H9 (cell line): Measurements from ENCODE around the gene BCAT1. TPM values are rescaled to one million over a fixed set of nuclear protein-coding genes. Genes with fewer than 3 reads are reported as not detected.
A peak's percentile ranks its signal among the peaks of the same experiment; 100 is the strongest.

ENCODE experiments used
- DNase-seq: peaks from one replicate; pipeline ENCODE4 v3.0.0-alpha.2; 2017
- H2AFZ ChIP-seq: one replicate; pipeline ENCODE4 v1.6.1; 2013; ENCODE audit warnings: mild to moderate bottlenecking, low read length, control low read depth, moderate library complexity
- H2AK5ac ChIP-seq: 2 replicates; pipeline ENCODE4 v1.6.1; 2013; ENCODE audit warnings: low read length, control low read depth, mixed read lengths; ENCODE audit not compliant: insufficient read length
- H2BK120ac ChIP-seq: one replicate; pipeline ENCODE4 v1.6.1; 2013; ENCODE audit warnings: low read depth, mild to moderate bottlenecking, low read length, control low read depth, inconsistent platforms; ENCODE audit not compliant: poor library complexity, severe bottlenecking
- H2BK12ac ChIP-seq: 2 replicates; pipeline ENCODE4 v1.6.1; 2013; ENCODE audit warnings: low read length, control low read depth, mixed read lengths, low read depth; ENCODE audit not compliant: insufficient read length
- H2BK15ac ChIP-seq: 2 replicates; pipeline ENCODE4 v1.6.1; 2013; ENCODE audit warnings: low read depth, low read length, control low read depth
- H2BK20ac ChIP-seq: one replicate; pipeline ENCODE4 v1.6.1; 2013; ENCODE audit warnings: low read depth, mild to moderate bottlenecking, low read length, control low read depth, inconsistent platforms; ENCODE audit not compliant: poor library complexity, severe bottlenecking
- H2BK5ac ChIP-seq: 2 replicates; pipeline ENCODE4 v1.6.1; 2013; ENCODE audit warnings: low read length, control low read depth, mixed read lengths; ENCODE audit not compliant: insufficient read length
- H3K14ac ChIP-seq: 2 replicates; pipeline ENCODE4 v1.6.1; 2013; ENCODE audit warnings: low read length, control low read depth; ENCODE audit not compliant: insufficient read depth
- H3K18ac ChIP-seq: 2 replicates; pipeline ENCODE4 v1.6.1; 2013; ENCODE audit warnings: low read depth, mild to moderate bottlenecking, mixed read lengths, low read length, control low read depth; ENCODE audit not compliant: insufficient read length
- H3K23ac ChIP-seq: 2 replicates; pipeline ENCODE4 v1.6.1; 2013; ENCODE audit warnings: low read length, control low read depth, mixed read lengths, low read depth; ENCODE audit not compliant: insufficient read length
- H3K23me2 ChIP-seq: 2 replicates; pipeline ENCODE4 v1.6.1; 2013; ENCODE audit warnings: low read depth, mild to moderate bottlenecking, mixed read lengths, low read length, control low read depth; ENCODE audit not compliant: insufficient read length, poor library complexity, severe bottlenecking
- H3K27ac ChIP-seq: 2 replicates; pipeline ENCODE4 v1.5.1; 2013; ENCODE audit warnings: low read length, control low read depth, mixed read lengths, low read depth; ENCODE audit not compliant: insufficient read length
- H3K27me3 ChIP-seq: 2 replicates; pipeline ENCODE4 v1.6.1; 2013; ENCODE audit warnings: low read length, control low read depth, inconsistent platforms; ENCODE audit not compliant: insufficient read depth
- H3K4ac ChIP-seq: 2 replicates; pipeline ENCODE4 v1.6.1; 2013; ENCODE audit warnings: low read depth, mild to moderate bottlenecking, control low read depth, inconsistent platforms, low read length, moderate library complexity
- H3K4me1 ChIP-seq: 2 replicates; pipeline ENCODE4 v1.6.1; 2013; ENCODE audit warnings: low read length, control low read depth, inconsistent platforms; ENCODE audit not compliant: insufficient read depth
- H3K4me2 ChIP-seq: 2 replicates; pipeline ENCODE4 v1.6.1; 2013; ENCODE audit warnings: low read length, control low read depth, mixed read lengths; ENCODE audit not compliant: insufficient read length, insufficient read depth
- H3K56ac ChIP-seq: 2 replicates; pipeline ENCODE4 v1.6.1; 2013; ENCODE audit warnings: low read depth, mild to moderate bottlenecking, mixed read lengths, low read length, control low read depth; ENCODE audit not compliant: insufficient read length
- H3K79me1 ChIP-seq: 2 replicates; pipeline ENCODE4 v1.6.1; 2013; ENCODE audit warnings: low read depth, mild to moderate bottlenecking, moderate library complexity, low read length, control low read depth, inconsistent platforms; ENCODE audit not compliant: insufficient read depth, poor library complexity, severe bottlenecking
- H3K79me2 ChIP-seq: 2 replicates; pipeline ENCODE4 v1.6.1; 2013; ENCODE audit warnings: low read length, control low read depth, inconsistent platforms; ENCODE audit not compliant: insufficient read depth
- H3K9ac ChIP-seq: 2 replicates; pipeline ENCODE4 v1.6.1; 2013; ENCODE audit warnings: low read length, control low read depth, mixed read lengths; ENCODE audit not compliant: insufficient read length; ENCODE audit errors: extremely low read depth
- H3K9me3 ChIP-seq: one replicate; pipeline ENCODE4 v1.6.1; 2013; ENCODE audit warnings: low read depth, low read length, inconsistent platforms; ENCODE audit not compliant: control insufficient read depth
- H3T11ph ChIP-seq: one replicate; pipeline ENCODE4 v1.6.1; 2013; ENCODE audit warnings: mild to moderate bottlenecking, low read length, control low read depth, inconsistent platforms
- H4K20me1 ChIP-seq: one replicate; pipeline ENCODE4 v1.6.1; 2013; ENCODE audit not compliant: control insufficient read depth, insufficient read length, insufficient read depth
- H4K5ac ChIP-seq: 2 replicates; pipeline ENCODE4 v1.6.1; 2013; ENCODE audit warnings: low read depth, mild to moderate bottlenecking, mixed read lengths, low read length, control low read depth; ENCODE audit not compliant: insufficient read length
- H4K8ac ChIP-seq: replicated peaks from 2 replicates; pipeline ENCODE4 v1.6.1; 2013; ENCODE audit warnings: low read length, control low read depth, mixed read lengths, low read depth; ENCODE audit not compliant: insufficient read length
- H4K91ac ChIP-seq: 2 replicates; pipeline ENCODE4 v1.6.1; 2013; ENCODE audit warnings: low read depth, mild to moderate bottlenecking, moderate library complexity, mixed read lengths, low read length, control low read depth; ENCODE audit not compliant: insufficient read length
- H3K27ac Mint-ChIP-seq, 3 experiments: 2 replicates in 2 of 3; 3 replicates in 1 of 3; pipeline ENCODE4 v1.8.0; 2020 to 2021; ENCODE audit warnings: mixed read lengths in 3 of 3, mild to moderate bottlenecking in 1 of 3, moderate library complexity in 1 of 3
- H3K27me3 Mint-ChIP-seq: 2 replicates; pipeline ENCODE4 v1.8.0; 2021; ENCODE audit warnings: low read depth, mild to moderate bottlenecking, moderate library complexity, mixed read lengths
- H3K36me3 Mint-ChIP-seq, 3 experiments: 2 replicates in 2 of 3; 3 replicates in 1 of 3; pipeline ENCODE4 v1.8.0; 2020 to 2021; ENCODE audit warnings: low read depth in 3 of 3, mixed read lengths in 3 of 3; ENCODE audit not compliant: insufficient read depth in 1 of 3
- H3K4me1 Mint-ChIP-seq, 2 experiments: 2 replicates each; pipeline ENCODE4 v1.8.0; 2020; ENCODE audit warnings: mixed read lengths in 2 of 2
- H3K4me3 Mint-ChIP-seq, 2 experiments: 2 replicates in 1 of 2; 3 replicates in 1 of 2; pipeline ENCODE4 v1.8.0; 2020 to 2021; ENCODE audit warnings: mild to moderate bottlenecking in 2 of 2, mixed read lengths in 2 of 2, moderate library complexity in 1 of 2
- H3K9me3 Mint-ChIP-seq, 2 experiments: 2 replicates in 1 of 2; 3 replicates in 1 of 2; pipeline ENCODE4 v1.8.0; 2020; ENCODE audit warnings: mild to moderate bottlenecking in 2 of 2, mixed read lengths in 2 of 2, moderate library complexity in 1 of 2
- WGBS: extraction: QIAGEN DNeasy Blood & Tissue Kit; methylation state at CpG from one replicate; pipeline ENCODE4 v1.1.7; 2013; ENCODE audit warnings: missing lambda C conversion rate, low lambda C conversion rate, mixed read lengths; ENCODE audit not compliant: insufficient read length; ENCODE audit errors: extremely low coverage; 5-methylcytosine and 5-hydroxymethylcytosine counted together
- total RNA-seq: library from RNA; stranded (reverse); gene quantifications from 2 replicates; pipeline ENCODE4 v1.2.1, GENCODE V29; 2021
- TF ChIP-seq, protein P1 (sequence below): fragments of 200-600 bp; sonication (generic); conservative IDR thresholded peaks from 3 replicates; pipeline ENCODE4 v1.8.0; 2021; ENCODE audit warnings: antibody characterized with exemption, mild to moderate bottlenecking

BCAT1 gene
- total RNA-seq, 1 experiment from 2014 or later: 244 TPM

DNA sequence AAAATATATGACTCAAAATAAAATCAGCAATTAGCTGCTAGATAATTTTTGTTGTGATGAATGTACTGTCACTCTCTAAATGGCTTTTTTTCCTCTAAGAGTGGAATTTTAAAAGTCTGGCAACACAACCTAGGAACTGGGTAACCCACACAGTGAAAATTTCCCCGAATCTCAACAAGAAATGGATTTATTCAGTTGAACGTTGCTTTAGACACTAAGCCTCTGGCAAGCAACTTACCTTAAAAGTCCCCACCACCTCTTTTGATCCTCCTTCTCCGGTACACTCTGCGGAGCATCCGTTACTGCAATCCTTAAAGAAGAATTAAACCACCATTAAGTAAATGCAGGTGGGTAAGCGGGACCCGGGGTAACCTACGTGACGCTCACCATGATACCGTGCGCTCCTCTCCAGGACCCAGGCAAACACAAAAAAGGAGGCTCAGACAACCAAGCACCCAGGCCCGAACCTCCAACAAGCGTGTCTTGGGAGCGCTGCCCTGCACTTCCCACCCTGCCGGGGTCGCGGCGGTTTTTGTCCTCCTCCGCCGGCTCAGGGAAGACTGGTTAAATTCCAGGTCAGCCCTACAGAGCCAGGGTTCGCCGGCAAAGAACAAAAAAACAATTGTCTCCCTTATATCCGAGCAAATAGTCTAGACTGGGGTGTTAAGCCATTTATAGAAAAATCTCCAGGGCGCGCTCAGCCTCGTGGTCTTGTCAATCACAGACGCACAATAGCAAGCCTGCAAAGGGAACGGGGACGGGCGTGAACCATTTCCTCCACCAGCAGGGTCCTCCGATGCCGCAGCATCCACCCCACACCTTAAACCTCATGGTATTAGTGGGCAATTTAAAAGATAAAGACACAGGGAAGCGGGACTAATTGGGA is 47.1 kb downstream of the BCAT1 start:
- H2BK5ac ChIP-seq: no peak overlapping the region
- no peak overlapping the region for H2BK20ac ChIP-seq
- H3K14ac ChIP-seq: peak overlapping the region; percentile 7; the same call in 1 of the 2 replicates
- WGBS: no CpG with 5 or more reads among the region's 33 CpGs
- peak; percentile 69 for DNase-seq
- H4K8ac ChIP-seq: no peak overlapping the region
- no peak overlapping the region for H3K27ac ChIP-seq
- no peak overlapping the region for H2BK15ac ChIP-seq
- H2BK12ac ChIP-seq: no peak overlapping the region
- Mint-ChIP-seq H3K4me3 (peak overlapping the region; percentile 80 to 95), H3K27me3 (no peaks in the 10 kb centered on the region; the same call in 1 of the 2 replicates), H3K27ac (peak overlapping the region; percentile 62 to 97 (median 86); a peak in 6 of 7 replicates), H3K36me3 (peaks cover 14 to 24% (median 20%) of the 10 kb centered on the region in 3 experiments; a peak in 6 of 7 replicates), H3K9me3 (no peaks in the 10 kb centered on the region), H3K4me1 (peaks cover 23 to 27% of the 10 kb centered on the region in 2 experiments)
- no peak overlapping the region for H2AK5ac ChIP-seq
- peaks cover 2% of the 10 kb centered on the region; the same call in 1 of the 2 replicates for H3K4me1 ChIP-seq
- TF ChIP-seq, protein P1, sequence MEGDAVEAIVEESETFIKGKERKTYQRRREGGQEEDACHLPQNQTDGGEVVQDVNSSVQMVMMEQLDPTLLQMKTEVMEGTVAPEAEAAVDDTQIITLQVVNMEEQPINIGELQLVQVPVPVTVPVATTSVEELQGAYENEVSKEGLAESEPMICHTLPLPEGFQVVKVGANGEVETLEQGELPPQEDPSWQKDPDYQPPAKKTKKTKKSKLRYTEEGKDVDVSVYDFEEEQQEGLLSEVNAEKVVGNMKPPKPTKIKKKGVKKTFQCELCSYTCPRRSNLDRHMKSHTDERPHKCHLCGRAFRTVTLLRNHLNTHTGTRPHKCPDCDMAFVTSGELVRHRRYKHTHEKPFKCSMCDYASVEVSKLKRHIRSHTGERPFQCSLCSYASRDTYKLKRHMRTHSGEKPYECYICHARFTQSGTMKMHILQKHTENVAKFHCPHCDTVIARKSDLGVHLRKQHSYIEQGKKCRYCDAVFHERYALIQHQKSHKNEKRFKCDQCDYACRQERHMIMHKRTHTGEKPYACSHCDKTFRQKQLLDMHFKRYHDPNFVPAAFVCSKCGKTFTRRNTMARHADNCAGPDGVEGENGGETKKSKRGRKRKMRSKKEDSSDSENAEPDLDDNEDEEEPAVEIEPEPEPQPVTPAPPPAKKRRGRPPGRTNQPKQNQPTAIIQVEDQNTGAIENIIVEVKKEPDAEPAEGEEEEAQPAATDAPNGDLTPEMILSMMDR: no peak; the same call in 2 of the 3 replicates
- H4K91ac ChIP-seq: no peak overlapping the region
- peak overlapping the region; percentile 3 for H3K9ac ChIP-seq
- no peak overlapping the region; the same call in 1 of the 2 replicates for H3K4ac ChIP-seq
- H3K4me2 ChIP-seq: peak overlapping the region; percentile 80
- no peaks in the 10 kb centered on the region for H4K20me1 ChIP-seq
- no peak overlapping the region for H2BK120ac ChIP-seq
- no peaks in the 10 kb centered on the region for H3K27me3 ChIP-seq
- H3K79me2 ChIP-seq: peaks cover 3% of the 10 kb centered on the region; the same call in 1 of the 2 replicates
- no peak overlapping the region for H2AFZ ChIP-seq
- H3T11ph ChIP-seq: no peak overlapping the region
- H4K5ac ChIP-seq: no peak overlapping the region
- peaks cover 15% of the 10 kb centered on the region for H3K23me2 ChIP-seq
- no peaks in the 10 kb centered on the region for H3K79me1 ChIP-seq
- H3K23ac ChIP-seq: no peak overlapping the region
- H3K56ac ChIP-seq: no peak overlapping the region
- H3K9me3 ChIP-seq: no peaks in the 10 kb centered on the region
- no peak overlapping the region for H3K18ac ChIP-seq
